ENCODE measurements around the gene TMEM167B. TPM values are rescaled to one million over a fixed set of nuclear protein-coding genes. Genes with fewer than 3 reads are reported as not detected.
"Not testable (repeated sequence)": the region's sequence is repeated elsewhere in the genome, so short reads cannot be mapped to it uniquely, and the experiment has no call there.

Gene TMEM167B
- total RNA-seq, 1 donor from 2014 or later, result 26.7 TPM

- intact Hi-C loops (cut with micrococcal nuclease), result no loop called here
- H3K4me3 Mint-ChIP-seq, result no peak overlapping the region
These were observed 46.2 kb downstream of the TMEM167B start for GRCh38 chr1:109136766-109137165.

DNA sequence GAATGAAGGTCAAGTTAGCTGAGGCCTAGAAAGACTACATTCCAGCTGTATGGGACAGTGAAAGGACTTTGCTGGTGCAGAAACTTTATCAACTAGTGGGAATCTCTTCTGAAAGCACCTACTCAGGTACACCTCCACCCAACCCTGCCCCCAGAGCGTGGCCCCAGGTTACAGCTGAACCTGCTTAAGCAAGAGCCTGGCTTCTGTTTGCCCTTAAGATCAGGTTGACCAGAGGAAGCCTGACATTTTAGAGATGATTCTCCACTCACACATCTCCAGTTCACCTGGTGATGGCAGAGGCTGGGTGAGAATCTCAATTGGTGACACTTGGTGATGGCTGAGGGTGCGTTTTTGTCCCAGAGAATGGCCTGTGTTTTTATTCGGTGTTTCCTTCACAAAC is 47.4 kb downstream of the TMEM167B start:
- Mint-ChIP-seq H3K9me3 (no peaks in the 10 kb centered on the region), H3K27me3 (no peaks in the 10 kb centered on the region), H3K36me3 (ENCODE audit: low read depth) (no peaks in the 10 kb centered on the region), H3K4me3 (no peak overlapping the region), H3K4me1 (peaks cover 13% of the 10 kb centered on the region), H3K27ac (no peak overlapping the region)
- intact Hi-C loops (cut with micrococcal nuclease), result no loop called here
- no peak for DNase-seq

More at GRCh38 chr1:109136766-109137165, 46.2 kb downstream of the TMEM167B start:
- Mint-ChIP-seq H3K9me3 (no peaks in the 10 kb centered on the region), H3K27ac (no peak overlapping the region), H3K4me1 (peaks cover 13% of the 10 kb centered on the region), H3K27me3 (no peaks in the 10 kb centered on the region), H3K36me3 (ENCODE audit: low read depth) (no peaks in the 10 kb centered on the region)
- no peak for DNase-seq

GRCh38 chr1:109138358-109138757 is 47.8 kb downstream of the TMEM167B start:
- H3K27me3 Mint-ChIP-seq, result no peaks in the 10 kb centered on the region

DNA sequence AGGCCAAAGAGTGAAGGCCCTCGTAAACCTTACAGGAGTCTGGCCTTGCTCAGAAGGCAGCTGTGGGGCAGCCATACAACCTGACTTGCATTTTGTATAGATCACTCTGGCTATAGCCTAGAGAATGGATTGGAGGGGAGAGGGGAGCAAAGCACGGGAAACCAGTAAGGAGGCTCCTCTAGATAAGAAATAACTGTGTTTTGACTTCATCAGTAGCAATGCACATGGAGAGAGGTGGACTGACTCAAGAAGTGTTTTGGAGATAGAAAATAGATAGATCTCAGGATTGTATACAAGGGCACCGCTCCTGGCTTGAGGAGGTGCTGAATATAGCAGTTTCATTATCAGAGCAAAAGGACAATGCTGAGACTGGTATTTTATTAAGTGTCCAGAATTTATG is 49.8 kb downstream of the TMEM167B start:
- intact Hi-C loops (cut with micrococcal nuclease), result no loop called here

More at GRCh38 chr1:109138358-109138757, 47.8 kb downstream of the TMEM167B start:
- peaks cover 13% of the 10 kb centered on the region for H3K4me1 Mint-ChIP-seq
- intact Hi-C loops (cut with micrococcal nuclease), result no loop called here
- no peaks in the 10 kb centered on the region for H3K9me3 Mint-ChIP-seq
- H3K27ac Mint-ChIP-seq, result no peak overlapping the region
- H3K36me3 Mint-ChIP-seq (ENCODE audit: low read depth), result no peaks in the 10 kb centered on the region
- H3K4me3 Mint-ChIP-seq, result no peak overlapping the region
- no peak for DNase-seq

DNA sequence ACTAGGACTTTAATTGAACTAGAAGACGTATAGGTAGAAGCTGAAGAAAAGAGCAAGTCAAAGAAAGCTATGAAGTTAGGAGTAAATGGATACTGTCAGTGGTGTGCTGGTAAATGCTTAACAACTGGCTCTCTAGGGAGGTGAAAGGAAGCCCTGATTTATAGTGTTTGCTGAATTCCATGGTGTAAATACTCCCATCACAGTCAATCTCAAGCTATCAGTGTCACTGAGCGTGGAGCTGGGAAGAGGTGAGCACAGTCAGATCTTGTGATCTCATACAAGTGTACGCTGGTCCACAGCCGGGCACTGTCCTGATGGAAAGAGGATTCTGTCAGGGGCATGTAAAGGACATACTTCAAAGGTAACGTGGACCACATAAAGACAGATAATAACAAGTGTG is 51.7 kb downstream of the TMEM167B start:
- H3K4me3 Mint-ChIP-seq, result no peak overlapping the region
- intact Hi-C loops (cut with micrococcal nuclease), result no loop called here
- no peaks in the 10 kb centered on the region for H3K9me3 Mint-ChIP-seq
- no peak overlapping the region for H3K27ac Mint-ChIP-seq
- no peaks in the 10 kb centered on the region for H3K4me1 Mint-ChIP-seq
- H3K27me3 Mint-ChIP-seq, result no peaks in the 10 kb centered on the region
- DNase-seq, result no peak
- H3K36me3 Mint-ChIP-seq (ENCODE audit: low read depth), result no peaks in the 10 kb centered on the region

More for the DNA sequence above, 49.8 kb downstream of the TMEM167B start:
- Mint-ChIP-seq H3K27ac (no peak overlapping the region), H3K4me1 (peaks cover 4% of the 10 kb centered on the region), H3K4me3 (no peak overlapping the region), H3K9me3 (no peaks in the 10 kb centered on the region), H3K27me3 (no peaks in the 10 kb centered on the region), H3K36me3 (ENCODE audit: low read depth) (no peaks in the 10 kb centered on the region)
- no peak for DNase-seq

DNA sequence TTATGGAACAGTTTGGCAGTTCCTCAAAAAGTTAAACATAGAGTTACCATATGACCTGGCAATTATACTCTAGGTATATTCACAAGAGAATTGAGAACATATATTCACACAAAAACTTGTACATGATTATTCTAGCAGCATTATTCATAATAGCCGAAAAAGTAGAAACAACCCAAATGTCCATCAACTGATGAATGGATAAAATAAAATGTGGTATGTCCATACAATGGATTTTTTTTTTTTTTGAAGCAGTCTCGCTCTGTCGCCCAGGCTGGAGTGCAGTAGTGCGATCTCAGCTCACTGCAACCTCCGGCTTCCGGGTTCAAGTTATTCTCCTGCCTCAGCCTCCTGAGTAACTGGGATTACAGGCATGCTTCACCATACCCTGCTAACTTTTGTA is 52.2 kb downstream of the TMEM167B start:
- H3K4me3 Mint-ChIP-seq; H3K9me3 Mint-ChIP-seq; DNase-seq; H3K27me3 Mint-ChIP-seq; H3K4me1 Mint-ChIP-seq; H3K27ac Mint-ChIP-seq; H3K36me3 Mint-ChIP-seq (ENCODE audit: low read depth); intact Hi-C loops (cut with micrococcal nuclease): not testable (repeated sequence)

Other genes starting within 250 kb of the TMEM167B start
- not detected in 2 replicates for gene AKNAD1, start 233.7 kb upstream of the TMEM167B start, total RNA-seq
- 9.7 TPM in 2 replicates for gene GPSM2, start 213.8 kb upstream of the TMEM167B start, total RNA-seq
- 21.5 and 26.2 TPM in 2 replicates for gene CLCC1, start 127.3 kb upstream of the TMEM167B start, total RNA-seq
- gene WDR47, start 48.7 kb upstream of the TMEM167B start, total RNA-seq, result 11.8 and 14.0 TPM in 2 replicates
- gene TAF13, start 14.8 kb upstream of the TMEM167B start, total RNA-seq, result 24.9 and 31.7 TPM in 2 replicates
- gene ELAPOR1, start 23.4 kb downstream of the TMEM167B start, total RNA-seq, result 30.3 and 32.0 TPM in 2 replicates
- 141 and 150 TPM in 2 replicates for gene SARS1, start 123.2 kb downstream of the TMEM167B start, total RNA-seq
- 3.8 and 4.1 TPM in 2 replicates for gene CELSR2, start 158.8 kb downstream of the TMEM167B start, total RNA-seq
- gene PSRC1, start 192.4 kb downstream of the TMEM167B start, total RNA-seq, result 4.5 and 5.0 TPM in 2 replicates
- gene MYBPHL, start 216.2 kb downstream of the TMEM167B start, total RNA-seq, result not detected in 2 replicates